GM10847 (cell line): ENCODE data around the gene HES5.

Source experiments
- POLR2A ChIP-seq: IDR thresholded peaks from 2 replicates; pipeline ENCODE4 v1.6.1; 2011; ENCODE audit not compliant: insufficient read length; ENCODE audit errors: extremely low read depth

HES5 gene

GRCh38 chr1:2540816-2541492 lies 10.9 kb upstream of the HES5 start:
- no peak for TF ChIP-seq POLR2A

GRCh38 chr1:2539312-2539907 lies 9.3 kb upstream of the HES5 start:
- no peak for TF ChIP-seq POLR2A

- TF ChIP-seq POLR2A: no peak
Measured at GRCh38 chr1:2538872-2539271, 8.8 kb upstream of the HES5 start.

- TF ChIP-seq POLR2A: no peak
Measured at GRCh38 chr1:2538376-2538775, 8.3 kb upstream of the HES5 start.

- no peak for TF ChIP-seq POLR2A
Measured at GRCh38 chr1:2537784-2538115, 7.7 kb upstream of the HES5 start.

GRCh38 chr1:2535981-2536380 lies 5.9 kb upstream of the HES5 start:
- no peak for TF ChIP-seq POLR2A

- TF ChIP-seq POLR2A: no peak
Measured at GRCh38 chr1:2535455-2535854, 5.4 kb upstream of the HES5 start.

- TF ChIP-seq POLR2A: no peak
Measured at GRCh38 chr1:2534687-2535441, 4.8 kb upstream of the HES5 start.

GRCh38 chr1:2534315-2534686 lies 4.2 kb upstream of the HES5 start:
- TF ChIP-seq POLR2A: no peak

- TF ChIP-seq POLR2A: no peak
Measured at GRCh38 chr1:2533365-2533764, 3.3 kb upstream of the HES5 start.

- no peak for TF ChIP-seq POLR2A
Measured at GRCh38 chr1:2532485-2533160, 2.6 kb upstream of the HES5 start.

GRCh38 chr1:2530513-2531361 lies 674 bp upstream of the HES5 start:
- TF ChIP-seq POLR2A: no peak

GRCh38 chr1:2528966-2529783 lies 888 bp downstream of the HES5 start:
- no peak for TF ChIP-seq POLR2A

- TF ChIP-seq POLR2A: no peak
Measured at GRCh38 chr1:2528611-2528965, 1.5 kb downstream of the HES5 start.
